Right lung (tissue), 5 donors: ENCODE measurements around the gene MRPS18A. TPM values are rescaled to one million over a fixed set of nuclear protein-coding genes. Genes with fewer than 3 reads are reported as not detected.
A peak's percentile ranks its signal among the peaks of the same experiment; 100 is the strongest.
"Not testable (repeated sequence)": the region's sequence is repeated elsewhere in the genome, so short reads cannot be mapped to it uniquely, and the experiment has no call there.

ENCODE experiments used
- DNase-seq, 2 donors: peaks; one replicate each; pipeline ENCODE4 v3.0.0-alpha.2; 2013
- polyA plus RNA-seq, 5 donors: library from polyadenylated mRNA; unstranded; fragments of 120-200 nt; gene quantifications; one replicate each; pipeline versions ENCODE4 v1.2.1 to v1.2.3, GENCODE V29; 2013; ENCODE audit warnings: inconsistent platforms in 1 of 5, low replicate concordance in 1 of 5; ENCODE audit not compliant: insufficient read length in 5 of 5, insufficient read depth in 1 of 5

The MRPS18A gene
- polyA plus RNA-seq, 5 donors, result 39.0 to 49.7 (median 42.9) TPM

DNA sequence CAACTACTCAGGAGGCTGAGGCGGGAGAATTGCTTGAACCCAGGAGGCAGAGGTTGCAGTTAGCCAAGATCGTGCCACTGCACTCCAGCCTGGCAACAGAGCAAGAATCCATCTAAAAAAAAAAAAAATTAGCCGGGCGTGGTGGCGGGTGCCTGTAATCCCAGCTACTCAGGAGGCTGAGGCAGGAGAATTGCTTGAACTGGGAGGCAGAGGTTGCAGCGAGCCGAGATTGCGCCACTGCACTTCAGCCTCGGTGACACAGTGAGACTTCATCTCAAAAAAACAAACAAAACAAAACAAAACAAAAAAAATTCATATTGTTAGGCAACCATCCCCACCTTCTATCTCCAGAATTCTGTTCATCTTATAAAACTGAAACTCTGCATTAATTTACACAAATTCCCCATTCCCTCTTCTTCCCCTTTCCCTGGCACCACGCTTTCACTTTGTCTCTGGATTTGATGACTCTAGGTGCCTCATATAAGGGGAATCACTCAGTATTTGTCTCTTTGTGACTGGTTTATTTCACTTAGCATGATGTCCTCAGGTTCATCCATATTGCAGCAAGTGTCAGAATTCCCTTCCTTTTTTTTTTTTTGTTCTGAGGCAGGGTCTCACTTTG is 13.5 kb upstream of the MRPS18A start:
- not testable (repeated sequence) for DNase-seq

DNA sequence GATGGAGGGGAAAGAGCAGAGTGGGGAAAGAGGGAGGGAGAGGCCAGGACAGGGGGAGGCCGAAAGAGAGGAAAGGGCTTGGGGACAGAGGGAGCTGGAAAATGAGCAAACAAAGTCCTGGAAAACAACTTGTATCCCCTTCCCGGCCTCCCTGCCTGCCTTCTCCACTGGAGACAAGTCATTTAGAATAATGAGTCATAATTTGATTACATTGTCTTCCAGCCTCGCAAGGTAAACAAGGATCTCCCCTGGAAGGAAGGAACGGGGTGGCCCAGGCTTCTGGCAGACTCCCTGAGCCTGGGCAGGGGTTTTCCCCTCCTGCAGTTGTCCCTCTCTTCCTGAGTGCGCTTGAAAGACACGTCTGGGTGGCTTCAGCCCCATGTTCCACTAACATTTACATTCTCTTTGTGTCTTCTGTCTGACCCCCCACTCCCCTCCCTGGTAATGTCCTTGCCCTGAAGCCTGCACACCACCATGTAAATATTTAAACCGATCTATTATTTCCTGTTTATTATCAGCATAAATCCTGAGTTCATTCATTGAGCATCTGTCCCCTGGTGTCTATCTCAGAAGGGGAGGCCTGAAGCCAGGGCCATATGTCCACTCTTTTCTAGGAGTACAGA is 12.1 kb upstream of the MRPS18A start:
- DNase-seq, result no peak

DNA sequence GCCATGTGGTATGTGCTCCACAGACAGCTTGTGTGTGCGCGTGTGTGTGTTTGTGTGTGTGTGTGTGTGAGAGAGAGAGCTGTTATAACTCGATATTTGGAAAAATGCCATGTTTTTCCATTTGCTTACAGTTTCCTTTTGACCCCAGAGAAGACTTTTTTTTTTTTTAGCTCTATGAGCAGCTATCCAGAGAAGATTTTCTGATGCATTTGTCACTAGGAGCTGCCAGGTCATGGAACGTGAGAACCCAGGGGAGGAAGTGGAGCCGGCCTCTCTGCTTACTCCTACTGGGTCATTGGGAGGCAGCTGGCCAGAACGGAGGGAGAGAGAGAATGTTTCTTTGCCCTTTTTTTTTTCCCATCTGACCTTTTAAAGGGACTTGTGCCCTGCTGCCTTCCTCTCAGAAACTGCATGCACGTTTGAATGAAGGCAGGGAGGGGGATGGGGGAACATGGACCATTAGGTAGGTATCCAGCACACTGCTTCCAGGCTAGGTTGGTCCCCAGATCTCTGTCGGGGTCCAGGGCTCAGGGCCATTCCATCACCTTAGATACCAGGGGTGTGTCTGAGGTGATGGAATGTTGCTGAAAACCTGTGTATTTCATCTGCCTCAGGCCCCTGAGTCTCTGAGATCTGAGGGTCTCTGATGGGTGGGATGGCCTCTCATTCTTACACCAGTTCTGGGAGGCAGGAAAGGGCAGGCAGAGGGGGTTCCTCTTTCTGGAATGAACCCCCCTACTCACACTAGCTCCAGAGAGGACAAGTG is 11.2 kb upstream of the MRPS18A start:
- DNase-seq, result peak in 1 of 2 donors; percentile 76

DNA sequence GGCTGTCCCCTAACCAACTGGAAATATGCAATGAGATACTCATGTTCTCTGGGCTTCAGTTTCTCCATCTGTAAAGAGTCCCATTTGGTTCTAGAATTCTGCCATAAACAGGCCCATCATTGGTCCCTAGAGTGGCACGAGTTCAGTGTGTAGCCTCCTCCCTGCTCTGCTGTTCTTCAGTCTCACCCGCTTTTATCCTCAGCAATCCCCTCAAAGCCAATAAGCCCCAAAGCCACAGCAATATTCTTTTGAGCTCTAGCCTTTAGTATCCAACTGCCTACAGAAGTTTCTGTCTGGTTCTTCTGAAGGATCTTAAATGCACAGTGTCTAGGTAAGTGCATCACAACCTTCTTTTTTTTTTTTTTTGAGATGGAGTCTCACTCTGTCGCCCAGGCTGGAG is 9.8 kb upstream of the MRPS18A start:
- DNase-seq, result no peak

DNA sequence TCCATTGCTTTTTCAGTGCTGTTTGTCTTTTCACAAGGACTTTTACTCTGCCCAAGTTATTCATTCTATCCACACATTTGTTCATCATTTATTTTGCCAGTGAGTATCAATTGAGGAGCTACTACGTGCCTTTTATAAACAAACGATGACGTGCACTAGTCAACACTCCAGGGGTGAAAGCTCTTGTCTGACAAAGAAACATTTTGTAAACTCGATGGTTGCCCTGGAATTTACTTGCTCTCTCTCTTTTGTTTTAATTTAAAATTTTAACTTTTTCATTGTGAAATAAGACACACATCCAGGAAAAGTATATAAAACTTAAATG is 8.3 kb upstream of the MRPS18A start:
- no peak for DNase-seq

DNA sequence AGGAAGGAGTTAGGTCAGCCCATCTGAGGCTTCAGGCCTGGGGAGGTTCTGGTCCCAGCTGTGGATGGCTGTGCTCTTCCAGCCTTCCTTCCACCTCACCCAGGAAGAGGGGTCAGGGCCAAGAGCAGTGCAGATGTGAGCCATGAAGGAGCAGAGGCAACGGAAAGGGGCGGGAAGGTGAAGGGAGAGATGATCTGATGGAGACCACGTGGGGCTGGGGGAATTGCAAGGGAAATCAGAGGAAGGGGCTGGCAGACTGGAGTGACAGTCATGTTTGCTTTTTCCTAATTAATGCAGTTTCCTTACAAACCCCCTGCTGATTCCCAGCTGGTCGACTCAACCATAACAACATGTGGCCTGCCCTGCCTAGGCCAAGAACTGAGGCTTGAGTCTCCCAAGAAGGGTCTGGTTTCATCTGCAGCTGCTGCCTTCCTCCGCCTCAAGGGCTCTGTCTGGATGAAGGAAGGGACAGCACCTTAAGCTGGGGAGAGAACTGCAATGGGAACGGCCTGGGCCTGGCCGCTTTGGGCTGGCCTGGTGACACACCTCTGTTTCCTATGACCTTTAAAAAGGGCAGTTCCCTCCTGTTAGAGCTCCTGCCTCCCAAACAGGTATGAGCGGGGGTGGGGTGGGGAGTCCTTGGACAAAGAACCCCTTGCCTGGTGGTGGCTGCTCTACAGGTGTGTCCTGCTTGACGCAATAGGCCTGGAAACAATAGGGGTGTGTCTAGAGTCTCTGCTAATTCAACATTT is 7.8 kb upstream of the MRPS18A start:
- DNase-seq, result no peak

DNA sequence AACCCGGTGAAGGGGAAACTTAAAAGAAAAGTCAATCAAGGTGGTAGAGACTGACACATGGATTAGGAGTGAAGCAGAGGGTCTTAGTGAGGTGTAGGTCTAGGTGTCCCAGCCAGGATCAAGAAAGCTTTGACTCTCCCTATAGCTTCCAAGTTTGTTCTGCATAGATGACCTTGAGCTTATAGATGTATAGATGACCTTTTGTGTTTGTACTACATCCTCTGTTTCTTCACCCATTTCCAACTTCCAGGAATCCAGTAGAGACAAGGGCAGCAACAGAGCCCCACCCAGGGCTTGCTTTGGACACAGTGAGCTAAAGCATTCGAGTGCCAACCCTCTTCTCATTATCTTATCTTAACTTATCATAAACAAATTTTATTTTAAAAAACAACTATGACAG is 1.8 kb upstream of the MRPS18A start:
- DNase-seq, result no peak

DNA sequence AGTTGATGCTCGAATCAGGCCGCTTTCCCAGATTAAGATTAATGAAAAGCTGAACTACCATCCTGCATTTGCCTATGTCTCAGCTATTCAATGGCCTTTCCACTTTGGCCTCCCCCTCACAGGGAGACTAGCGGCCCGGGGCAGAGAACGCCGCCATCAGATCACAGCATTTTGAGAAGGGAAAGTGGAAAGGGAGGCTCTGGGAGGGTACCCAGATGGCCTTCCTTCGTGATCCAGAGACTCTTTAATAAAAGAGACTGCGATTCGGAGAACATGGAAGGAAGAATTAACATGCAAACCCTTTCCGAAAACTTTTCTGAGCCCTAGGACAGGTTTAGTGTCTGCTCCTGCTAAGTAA is 533 bp downstream of the MRPS18A start:
- no peak for DNase-seq

DNA sequence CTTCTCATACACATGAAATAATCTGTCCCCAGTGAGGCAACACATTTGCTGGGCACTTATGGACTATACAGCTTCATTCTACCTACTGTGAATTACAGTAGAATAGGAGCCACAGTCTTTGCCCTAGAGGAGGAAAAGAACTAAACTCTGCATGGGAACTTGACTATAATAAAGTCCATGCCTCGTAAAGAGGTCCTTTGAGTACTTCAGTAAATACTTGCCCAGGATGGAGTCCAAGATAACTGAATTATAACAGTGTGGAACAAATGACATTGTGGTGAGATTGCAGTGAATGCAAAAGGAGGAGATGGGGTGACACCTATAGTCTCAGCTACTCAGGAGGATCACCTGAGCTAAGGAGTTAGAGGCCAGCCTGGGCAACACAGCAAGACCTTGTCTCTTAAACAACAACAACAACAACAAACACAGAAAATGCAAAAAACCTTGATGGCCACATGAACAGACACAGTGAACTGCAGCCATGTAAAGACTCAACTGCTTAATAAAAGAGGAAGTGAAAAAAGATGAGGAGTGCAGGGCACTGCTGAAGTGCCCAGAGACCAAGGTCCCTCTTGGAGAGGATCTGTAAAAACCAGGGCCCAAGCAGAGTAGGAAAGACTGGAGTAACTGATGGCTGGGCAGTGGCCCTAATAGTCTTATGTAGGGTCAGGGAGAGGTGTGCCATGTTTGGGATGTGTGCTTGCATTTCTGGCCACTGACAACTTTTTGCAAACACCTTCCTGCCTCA is 3.7 kb downstream of the MRPS18A start:
- DNase-seq, result no peak

DNA sequence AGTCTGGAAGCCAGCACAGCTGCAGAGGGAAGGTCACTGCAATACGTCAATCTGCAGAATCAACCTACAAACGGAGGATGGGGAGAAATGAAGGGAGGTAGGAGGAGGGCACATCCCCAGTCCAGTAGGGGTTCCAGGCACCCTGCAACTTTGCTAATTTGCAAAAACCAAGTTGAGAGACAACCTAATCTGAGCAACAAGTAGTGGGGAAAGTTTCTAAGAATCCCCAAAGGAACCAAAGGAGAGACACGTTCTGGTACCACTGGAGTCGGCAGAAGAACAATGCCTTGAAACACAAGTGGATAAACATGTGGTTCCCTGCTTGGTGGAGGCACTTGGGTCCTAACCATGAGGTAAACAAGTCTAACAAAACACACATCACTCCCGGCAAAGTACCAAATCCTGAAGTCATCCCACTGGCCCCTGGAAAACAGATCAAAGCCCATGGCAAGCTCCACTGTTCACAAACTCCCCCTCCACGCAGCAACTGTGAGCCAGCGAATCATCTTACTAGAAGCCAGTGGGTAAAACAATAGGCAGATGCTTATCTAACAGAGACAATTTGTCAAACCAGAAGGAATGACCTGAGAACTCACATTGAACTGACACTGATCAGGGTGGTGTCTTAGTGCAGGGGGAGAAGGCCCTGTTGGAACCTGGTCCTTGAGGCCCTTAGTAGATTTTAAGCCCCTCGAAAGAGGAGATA is 4.7 kb downstream of the MRPS18A start:
- no peak for DNase-seq

DNA sequence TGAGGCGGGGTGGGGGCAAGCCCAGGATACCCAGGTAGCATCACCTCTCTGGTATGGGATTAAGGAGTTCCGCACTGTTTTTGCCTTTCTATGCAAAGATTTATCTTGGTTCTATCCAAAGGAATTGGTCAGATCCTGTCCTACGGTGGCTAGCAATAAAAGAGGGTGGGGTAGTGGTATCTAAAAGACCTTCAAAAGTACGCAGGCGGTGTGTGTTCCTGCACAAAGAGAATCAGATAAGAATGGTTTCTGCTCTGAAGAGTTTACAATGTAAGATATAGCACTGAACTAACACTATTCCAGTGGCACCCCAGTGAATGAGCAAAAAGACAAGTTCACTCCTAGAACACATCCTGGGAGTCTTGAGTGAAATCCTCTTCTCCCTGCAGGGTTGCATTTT is 6.3 kb downstream of the MRPS18A start:
- DNase-seq, result no peak

DNA sequence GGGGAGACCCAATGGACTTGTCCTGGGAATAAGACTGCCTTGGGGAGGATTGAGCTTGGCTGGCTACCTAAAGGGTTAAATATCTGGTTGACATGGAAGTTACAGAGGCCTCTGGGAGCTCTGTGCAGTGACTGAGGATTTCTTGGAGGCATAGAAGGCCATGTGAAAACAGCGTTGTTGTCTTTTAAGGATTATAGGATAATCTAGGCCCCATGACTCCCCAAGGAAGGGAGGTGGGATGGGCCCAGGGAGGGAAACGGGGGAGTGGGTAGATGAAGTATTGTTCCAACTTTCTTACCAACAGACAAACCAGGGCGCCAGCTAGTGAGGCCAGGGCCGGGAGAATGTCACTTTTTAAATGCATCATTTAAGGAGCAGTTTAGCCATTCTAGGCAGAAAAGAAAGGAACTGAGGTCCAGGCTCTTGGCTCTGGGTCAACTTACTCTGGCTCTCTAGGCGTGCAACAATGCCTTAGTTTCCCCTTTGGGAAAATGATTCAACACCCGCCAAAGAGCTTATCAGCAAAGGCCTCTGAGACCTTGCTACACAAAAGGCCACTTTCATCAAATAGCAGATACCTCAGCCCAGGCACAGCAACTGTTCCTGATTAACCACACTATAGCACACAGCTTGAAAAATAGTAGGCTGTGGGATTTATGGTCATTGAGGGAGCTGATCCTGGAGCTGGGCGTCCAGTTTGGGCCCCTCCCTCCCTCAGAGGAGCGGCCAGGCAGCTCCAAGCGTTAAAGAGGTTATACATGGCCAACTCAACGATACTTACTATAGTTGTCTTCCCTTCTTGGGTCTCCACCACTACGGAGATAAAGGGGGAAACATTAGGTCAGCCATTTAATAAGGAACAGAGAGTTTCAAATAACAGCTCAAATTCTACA is 7.0 kb downstream of the MRPS18A start:
- DNase-seq, result no peak

DNA sequence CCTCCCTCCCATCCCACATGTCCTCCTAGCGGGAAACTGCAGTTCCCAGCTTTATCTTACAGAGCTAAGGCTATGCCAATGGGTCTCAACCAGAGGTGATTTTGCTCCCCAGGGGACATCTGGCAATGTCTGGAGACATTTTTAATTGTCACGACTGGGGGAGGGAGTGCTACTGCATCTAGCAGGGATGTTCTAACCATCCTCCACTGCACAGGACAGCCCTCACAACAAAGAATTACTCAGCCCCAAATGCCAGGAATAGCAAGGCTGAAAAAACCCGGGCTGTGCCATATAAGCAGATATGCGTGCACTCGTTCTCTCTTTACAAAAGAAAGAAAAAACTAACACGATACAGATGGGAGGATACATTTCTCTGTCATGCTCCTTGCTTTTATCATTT is 8.5 kb downstream of the MRPS18A start:
- DNase-seq, result no peak

DNA sequence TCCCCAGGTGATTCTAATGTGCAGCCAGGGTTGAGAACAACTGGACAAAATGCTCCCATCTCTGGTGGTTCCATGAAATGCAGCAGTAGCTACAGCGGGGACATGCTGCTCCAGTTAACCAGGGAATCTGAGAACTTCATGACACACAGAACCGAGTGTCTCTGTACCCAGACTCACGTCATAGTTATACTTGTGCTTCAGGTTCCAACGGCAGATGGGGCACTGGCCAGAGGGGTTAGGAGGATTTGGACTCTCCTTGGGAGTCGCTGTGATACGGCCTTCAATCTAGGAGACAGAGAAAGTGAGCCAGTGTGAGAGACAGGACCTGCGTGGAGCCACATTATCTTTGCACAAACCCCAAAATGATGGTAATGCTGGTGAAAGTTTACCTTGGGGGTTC is 9.2 kb downstream of the MRPS18A start:
- no peak for DNase-seq

DNA sequence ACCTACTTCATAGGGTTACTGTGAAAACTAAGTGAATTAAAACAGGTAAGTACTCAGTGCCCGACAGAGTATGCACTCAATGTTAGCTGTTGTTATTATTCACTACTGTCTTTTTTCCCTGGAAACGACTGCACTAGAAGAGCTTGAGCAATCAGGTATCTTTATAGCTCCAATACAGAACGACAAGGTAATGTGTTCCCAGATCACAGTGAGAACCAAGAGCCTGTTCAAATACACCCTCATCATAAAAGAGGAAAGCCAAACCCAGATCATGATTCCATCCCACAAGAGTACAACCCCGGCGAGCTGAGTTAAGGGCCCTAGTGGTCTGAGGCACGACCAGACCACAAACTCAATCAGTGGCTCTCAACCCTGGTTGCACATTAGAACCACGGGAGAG is 9.8 kb downstream of the MRPS18A start:
- DNase-seq, result no peak

DNA sequence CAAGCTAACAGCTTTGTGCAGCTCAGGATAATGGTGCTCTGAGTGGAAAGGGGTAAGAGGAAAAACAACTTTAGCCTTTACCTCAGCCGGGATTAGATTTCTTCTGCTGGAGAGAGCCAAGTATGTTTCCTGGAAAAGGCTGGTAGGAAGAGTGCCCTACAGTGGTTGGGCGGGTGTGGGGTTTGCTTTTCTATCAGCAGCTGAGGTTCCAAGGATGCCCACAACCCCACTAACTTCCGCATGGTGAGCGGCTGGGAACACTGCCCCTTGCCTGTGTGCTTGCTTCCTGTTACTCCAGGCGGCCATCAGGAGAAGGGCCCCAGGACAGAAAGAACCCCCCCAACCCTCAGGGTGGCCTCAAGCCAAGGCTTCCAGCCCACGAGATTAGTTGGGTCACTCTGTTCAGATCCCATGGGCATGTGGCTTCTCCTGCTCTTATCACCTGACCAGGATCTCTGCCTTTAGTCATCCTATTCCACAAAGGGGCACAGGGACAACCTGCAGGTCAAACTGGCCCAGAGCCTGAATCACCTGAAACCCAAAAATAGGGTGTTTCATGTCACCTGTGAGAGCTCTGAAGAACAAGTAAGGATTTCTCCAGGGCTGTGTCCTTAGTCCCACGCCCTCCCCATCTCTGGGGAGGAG is 10.5 kb downstream of the MRPS18A start:
- DNase-seq, result no peak

DNA sequence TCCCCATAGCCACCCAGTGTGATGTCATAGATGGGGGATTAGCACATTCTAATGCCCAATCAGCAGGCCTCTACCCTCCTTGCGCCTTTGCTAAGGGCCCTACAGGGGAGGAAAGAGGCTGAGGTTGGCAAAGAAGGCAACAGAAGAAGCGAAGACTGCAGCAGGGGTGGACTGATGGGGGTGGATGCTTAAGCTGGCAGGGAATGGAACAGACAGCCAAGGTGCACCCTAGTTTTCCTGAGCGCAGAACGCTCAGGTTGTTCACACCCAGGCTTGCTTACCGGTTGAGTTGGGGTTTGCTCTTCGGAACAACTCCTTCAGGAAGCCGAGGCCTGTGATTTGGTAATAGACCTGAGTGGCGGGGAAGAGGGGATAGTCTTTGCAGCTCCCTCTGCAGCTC is 12.7 kb downstream of the MRPS18A start:
- DNase-seq, result no peak

DNA sequence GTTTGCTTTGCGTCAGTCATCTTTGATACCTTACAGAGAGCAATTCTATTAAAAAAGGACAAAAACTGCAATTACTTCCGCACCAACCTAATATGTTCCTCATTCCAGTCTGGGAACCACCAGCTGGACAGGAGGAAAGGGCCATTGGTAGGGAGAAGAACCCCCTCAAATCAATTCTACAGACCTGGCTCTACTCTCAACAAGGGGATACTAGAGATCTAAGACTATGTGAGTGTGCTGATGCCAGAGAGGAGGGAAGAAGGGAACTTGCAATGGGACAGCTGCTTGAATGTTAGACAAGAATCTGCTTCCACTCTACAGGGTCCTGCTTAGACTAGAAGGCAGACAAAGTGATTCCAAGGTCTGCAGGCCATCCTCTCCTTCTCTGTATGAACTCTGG is 13.3 kb downstream of the MRPS18A start:
- no peak for DNase-seq

DNA sequence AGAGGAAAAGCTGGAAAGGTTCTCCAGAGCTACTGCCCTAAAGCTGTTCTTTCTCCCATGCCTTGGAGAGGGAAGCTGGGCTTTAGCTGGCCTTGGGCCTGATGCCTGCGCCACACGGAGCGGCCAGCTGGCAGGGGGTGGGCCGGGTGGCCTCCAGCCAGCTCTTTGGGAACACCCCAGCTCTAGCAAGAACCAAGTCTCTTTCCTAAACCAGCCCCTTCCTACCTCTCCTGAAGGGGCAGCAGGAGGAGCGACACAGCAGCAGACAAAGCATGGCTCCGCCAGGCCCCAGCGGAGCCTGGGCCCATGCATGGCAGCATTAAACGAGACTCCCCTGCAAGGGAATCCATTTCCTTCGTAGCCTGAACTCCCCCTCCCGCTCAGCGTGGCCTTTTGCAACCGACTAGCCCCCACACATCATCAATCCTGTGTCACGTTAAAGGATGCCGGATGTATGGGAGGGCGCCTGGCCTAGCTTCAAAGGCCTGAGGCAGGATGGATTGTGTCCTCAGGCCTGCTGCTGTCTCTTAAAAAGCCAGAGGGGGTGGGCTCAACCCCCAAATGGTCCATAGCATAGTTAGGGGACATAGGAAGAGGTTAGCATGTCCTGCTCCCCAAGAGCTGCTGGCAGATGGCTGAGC is 14.0 kb downstream of the MRPS18A start:
- peak; percentile 97 to 98 for DNase-seq
